ENCODE measurements around the gene SPTLC2. TPM values are rescaled to one million over a fixed set of nuclear protein-coding genes. Genes with fewer than 3 reads are reported as not detected.

SPTLC2 gene
- total and polyA plus RNA-seq, 3 experiments from 2014 or later: 15.6 to 27.5 (median 24.1) TPM

GRCh38 chr14:77607741-77608302 lies 8.6 kb downstream of the SPTLC2 start:
- peak in 2 of 5 donors; percentile 5 to 13 for DNase-seq
- H3K36me3 Mint-ChIP-seq: peaks cover 0 to 4% (median 3%) of the 10 kb centered on the region in 3 donors
- Histone ChIP-seq H3K9me3 (ENCODE audit: low read length) (no peaks in the 10 kb centered on the region), H3K27ac (ENCODE audit: low read depth, low read length) (peak overlapping the region; percentile 47), H3K4me1 (ENCODE audit: insufficient read depth, low read length) (peaks cover 45% of the 10 kb centered on the region), H3K4me3 (ENCODE audit: low read length) (peak overlapping the region; percentile 19), H3K27me3 (ENCODE audit: insufficient read depth, low read length, poor library complexity, severe bottlenecking) (no peaks in the 10 kb centered on the region), H3K36me3 (ENCODE audit: insufficient read depth, low read length) (no peaks in the 10 kb centered on the region)
- ChIA-PET POLR2A (no interaction called here), CTCF (interaction anchor here (1.0 kb wide), 1 partner anchor 8 kb away, joined by 3 read pairs; no protein-coding TSS in a partner anchor)
- H3K4me1 Mint-ChIP-seq: peaks cover 46 to 75% (median 62%) of the 10 kb centered on the region in 3 donors
- no peaks in the 10 kb centered on the region for H3K27me3 Mint-ChIP-seq
- H3K4me3 Mint-ChIP-seq: peak overlapping the region in 6 of 7 donors; percentile 16 to 72 (median 67)
- H3K27ac Mint-ChIP-seq: peak overlapping the region in 7 of 8 donors; percentile 26 to 77 (median 59)
- no peaks in the 10 kb centered on the region for H3K9me3 Mint-ChIP-seq

DNA sequence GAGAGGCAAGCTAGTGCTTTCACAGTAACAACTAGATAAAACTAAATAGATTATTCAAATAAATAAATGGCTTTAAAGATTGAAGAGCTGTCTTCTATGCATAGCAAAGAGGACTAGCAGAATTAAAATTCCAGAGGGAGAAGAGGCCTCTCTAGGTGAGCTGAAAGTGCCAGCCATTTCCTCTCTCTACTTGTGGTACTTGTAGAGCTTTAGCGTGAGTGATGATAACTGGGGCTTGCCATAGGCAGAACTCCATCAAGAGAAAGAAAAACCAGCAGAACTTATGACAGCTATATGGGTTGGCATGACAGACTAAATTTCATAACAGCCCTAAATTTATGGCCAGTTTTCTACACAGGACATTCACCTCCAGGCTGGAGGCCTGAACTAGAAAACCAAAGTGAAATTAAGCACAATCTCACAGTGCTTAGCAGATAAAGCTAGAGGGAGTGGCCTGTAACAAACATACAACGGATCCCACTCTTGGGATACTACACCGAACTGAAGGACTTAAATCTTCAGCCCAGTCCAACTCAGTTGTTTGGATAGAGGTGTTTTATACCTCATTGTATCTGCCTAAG lies 11.0 kb downstream of the SPTLC2 start:
- Histone ChIP-seq H3K36me3 (ENCODE audit: insufficient read depth, low read length) (no peaks in the 10 kb centered on the region), H3K4me1 (ENCODE audit: insufficient read depth, low read length) (peaks cover 38% of the 10 kb centered on the region), H3K27me3 (ENCODE audit: insufficient read depth, low read length, poor library complexity, severe bottlenecking) (no peaks in the 10 kb centered on the region), H3K27ac (ENCODE audit: low read depth, low read length) (peak overlapping the region; percentile 10), H3K4me3 (ENCODE audit: low read length) (no peak overlapping the region), H3K9me3 (ENCODE audit: low read length) (no peaks in the 10 kb centered on the region)
- ChIA-PET POLR2A (interaction anchor here (0.6 kb wide), 1 partner anchor 146 kb away, joined by 5 read pairs; no protein-coding TSS in a partner anchor), CTCF (interaction anchor here (0.9 to 1.8 kb wide), 2 partner anchors 9 to 10 kb away, joined by 3 to 5 read pairs; no protein-coding TSS in a partner anchor)
- Mint-ChIP-seq H3K27me3 (no peaks in the 10 kb centered on the region), H3K4me1 (peaks cover 51 to 79% (median 71%) of the 10 kb centered on the region in 3 donors), H3K4me3 (peak overlapping the region in 1 of 7 donors; percentile 25), H3K9me3 (no peaks in the 10 kb centered on the region), H3K36me3 (peaks cover 0 to 5% (median 4%) of the 10 kb centered on the region in 3 donors), H3K27ac (peak overlapping the region in 6 of 8 donors; percentile 15 to 66 (median 40))
- DNase-seq: no peak

GRCh38 chr14:77603654-77604255 lies 12.7 kb downstream of the SPTLC2 start:
- ChIA-PET CTCF (no interaction called here), POLR2A (no interaction called here)
- Mint-ChIP-seq H3K9me3 (no peaks in the 10 kb centered on the region), H3K27ac (peak overlapping the region in 7 of 8 donors; percentile 3 to 71 (median 34)), H3K4me3 (peak overlapping the region in 1 of 7 donors; percentile 19), H3K27me3 (no peaks in the 10 kb centered on the region), H3K4me1 (peaks cover 64 to 84% (median 83%) of the 10 kb centered on the region in 3 donors), H3K36me3 (peaks cover 0 to 5% (median 4%) of the 10 kb centered on the region in 3 donors)
- DNase-seq: no peak
- no peaks in the 10 kb centered on the region for H3K27me3 ChIP-seq (ENCODE audit: insufficient read depth, low read length, poor library complexity, severe bottlenecking)
- H3K36me3 ChIP-seq (ENCODE audit: insufficient read depth, low read length): no peaks in the 10 kb centered on the region
- H3K9me3 ChIP-seq (ENCODE audit: low read length): no peaks in the 10 kb centered on the region
- peaks cover 39% of the 10 kb centered on the region for H3K4me1 ChIP-seq (ENCODE audit: insufficient read depth, low read length)
- H3K4me3 ChIP-seq (ENCODE audit: low read length): no peak overlapping the region
- H3K27ac ChIP-seq (ENCODE audit: low read depth, low read length): no peak overlapping the region

- peaks cover 66 to 84% (median 83%) of the 10 kb centered on the region in 3 donors for H3K4me1 Mint-ChIP-seq
- H3K27me3 Mint-ChIP-seq: no peaks in the 10 kb centered on the region
- peaks cover 0 to 5% (median 5%) of the 10 kb centered on the region in 3 donors for H3K36me3 Mint-ChIP-seq
- H3K27ac ChIP-seq (ENCODE audit: low read depth, low read length): no peak overlapping the region
- DNase-seq: no peak
- ChIA-PET CTCF (no interaction called here), POLR2A (no interaction called here)
- H3K27ac Mint-ChIP-seq: peak overlapping the region in 1 of 8 donors; percentile 94
- H3K9me3 Mint-ChIP-seq: no peaks in the 10 kb centered on the region
- no peaks in the 10 kb centered on the region for H3K9me3 ChIP-seq (ENCODE audit: low read length)
- no peaks in the 10 kb centered on the region for H3K36me3 ChIP-seq (ENCODE audit: insufficient read depth, low read length)
- no peak overlapping the region for H3K4me3 Mint-ChIP-seq
- peaks cover 40% of the 10 kb centered on the region for H3K4me1 ChIP-seq (ENCODE audit: insufficient read depth, low read length)
- no peaks in the 10 kb centered on the region for H3K27me3 ChIP-seq (ENCODE audit: insufficient read depth, low read length, poor library complexity, severe bottlenecking)
- no peak overlapping the region for H3K4me3 ChIP-seq (ENCODE audit: low read length)
Observed at GRCh38 chr14:77603031-77603430, 13.4 kb downstream of the SPTLC2 start.

DNA sequence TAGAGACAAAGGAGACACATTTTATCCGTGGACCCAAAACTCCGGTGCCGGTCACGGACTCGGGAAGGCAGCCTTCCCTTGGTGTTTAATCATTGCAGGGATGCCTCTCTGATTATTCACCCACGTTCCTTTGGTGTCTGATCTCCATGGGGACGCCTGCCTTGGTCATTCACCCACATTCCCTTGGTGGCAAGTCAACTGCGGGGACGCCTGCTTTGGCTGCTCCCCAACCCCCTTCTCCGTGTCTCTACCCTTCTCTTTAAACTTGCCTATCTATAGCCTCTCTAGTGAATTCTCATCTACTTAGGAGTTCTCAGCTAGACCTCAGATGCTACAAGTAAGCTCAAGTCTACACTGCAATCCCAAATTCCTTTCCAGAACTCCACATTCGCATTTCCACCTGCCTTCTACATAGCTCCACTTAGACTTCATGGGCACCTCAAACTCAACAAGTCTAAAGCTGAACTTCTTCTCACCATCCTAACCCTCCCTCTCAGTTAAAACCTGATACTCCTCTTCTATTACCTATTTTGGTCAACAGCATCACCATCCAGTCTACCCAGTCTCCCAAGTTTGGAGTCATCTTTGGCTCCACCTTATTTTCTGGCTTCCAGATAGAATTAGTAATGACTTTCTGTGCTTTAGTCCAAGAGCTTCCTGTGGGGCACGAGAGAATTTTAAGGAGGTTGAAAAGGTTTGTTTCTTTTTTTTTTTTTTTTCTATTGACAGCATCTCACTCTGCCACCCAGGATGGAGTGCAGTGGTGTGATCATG lies 14.4 kb downstream of the SPTLC2 start:
- H3K4me3 Mint-ChIP-seq: no peak overlapping the region
- H3K27ac Mint-ChIP-seq: peak overlapping the region; percentile 10 to 94 (median 52)
- CTCF ChIA-PET: no interaction called here
- H3K27me3 Mint-ChIP-seq: no peaks in the 10 kb centered on the region
- peaks cover 58 to 76% (median 74%) of the 10 kb centered on the region in 3 donors for H3K4me1 Mint-ChIP-seq
- POLR2A ChIA-PET: interaction anchor here (0.6 kb wide), 1 partner anchor 13 kb away, joined by 4 read pairs; no protein-coding TSS in a partner anchor
- H3K36me3 Mint-ChIP-seq: peaks cover 0 to 8% (median 6%) of the 10 kb centered on the region in 3 donors
- H3K9me3 Mint-ChIP-seq: no peaks in the 10 kb centered on the region
- Histone ChIP-seq H3K4me3 (ENCODE audit: low read length) (no peak overlapping the region), H3K9me3 (ENCODE audit: low read length) (no peaks in the 10 kb centered on the region), H3K4me1 (ENCODE audit: insufficient read depth, low read length) (peaks cover 31% of the 10 kb centered on the region), H3K27me3 (ENCODE audit: insufficient read depth, low read length, poor library complexity, severe bottlenecking) (no peaks in the 10 kb centered on the region), H3K36me3 (ENCODE audit: insufficient read depth, low read length) (no peaks in the 10 kb centered on the region), H3K27ac (ENCODE audit: low read depth, low read length) (no peak overlapping the region)
- DNase-seq: no peak

DNA sequence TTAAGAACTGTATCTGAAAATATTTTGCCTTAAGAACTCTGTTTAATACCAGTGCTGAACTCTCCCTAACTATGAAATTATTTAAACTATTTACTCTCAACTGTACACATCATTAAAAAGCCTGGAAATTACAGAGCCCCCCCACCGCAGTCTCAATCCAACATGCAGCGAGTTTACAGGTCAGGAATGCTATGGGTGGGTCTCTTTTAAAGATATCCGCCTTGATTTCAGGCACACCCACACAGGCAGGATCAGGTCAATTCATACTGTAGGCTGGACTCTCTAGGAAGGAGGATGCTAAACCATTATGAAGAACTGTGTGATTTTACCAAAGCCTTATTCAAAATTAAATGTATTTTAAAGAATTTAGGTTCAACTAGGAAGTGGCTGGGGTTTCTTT lies 16.5 kb downstream of the SPTLC2 start:
- peak overlapping the region; percentile 69 to 96 (median 93) for H3K27ac Mint-ChIP-seq

DNA sequence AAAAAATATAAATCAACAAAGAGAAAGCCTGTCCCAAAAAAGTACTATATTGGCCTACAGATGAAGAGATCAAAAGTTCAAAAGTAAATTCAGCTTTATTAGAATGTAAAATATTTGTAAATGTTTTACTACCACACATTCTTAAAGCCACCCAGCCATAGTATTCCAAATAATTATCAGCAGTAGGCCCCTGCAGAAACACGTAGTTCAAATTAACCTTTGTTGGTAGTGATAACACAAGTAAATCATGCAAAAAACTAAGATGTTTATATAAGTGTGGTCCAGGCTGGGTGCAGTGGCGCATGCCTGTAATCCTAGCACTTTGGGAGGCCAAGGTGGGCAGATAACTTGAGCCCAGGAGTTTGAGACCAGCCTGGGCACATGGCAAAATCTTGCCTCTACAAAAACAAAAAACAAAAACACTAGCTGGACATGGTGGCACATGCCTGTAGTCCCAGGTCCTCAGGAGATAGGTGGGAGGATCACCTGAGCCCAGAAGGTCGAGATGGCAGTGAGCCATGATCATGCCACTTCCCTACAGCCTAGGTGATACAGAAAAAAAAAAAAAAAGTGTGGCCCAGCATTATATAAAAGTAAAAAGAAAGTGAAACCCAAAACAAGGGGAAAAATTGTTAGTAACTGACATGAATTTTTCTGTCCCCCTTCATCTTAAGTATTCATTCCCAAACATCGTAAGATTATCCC lies 17.9 kb downstream of the SPTLC2 start:
- Mint-ChIP-seq H3K36me3 (peaks cover 0 to 24% (median 15%) of the 10 kb centered on the region in 3 donors), H3K27me3 (no peaks in the 10 kb centered on the region), H3K9me3 (no peaks in the 10 kb centered on the region), H3K4me3 (peak overlapping the region; percentile 66 to 79 (median 73)), H3K27ac (peak overlapping the region; percentile 83 to 96 (median 94)), H3K4me1 (peaks cover 56 to 69% (median 68%) of the 10 kb centered on the region in 3 donors)
- Histone ChIP-seq H3K4me1 (ENCODE audit: insufficient read depth, low read length) (peaks cover 40% of the 10 kb centered on the region), H3K27ac (ENCODE audit: low read depth, low read length) (no peak overlapping the region), H3K9me3 (ENCODE audit: low read length) (no peaks in the 10 kb centered on the region), H3K36me3 (ENCODE audit: insufficient read depth, low read length) (peaks cover 6% of the 10 kb centered on the region), H3K4me3 (ENCODE audit: low read length) (no peak overlapping the region), H3K27me3 (ENCODE audit: insufficient read depth, low read length, poor library complexity, severe bottlenecking) (no peaks in the 10 kb centered on the region)
- POLR2A ChIA-PET: no interaction called here
- peak; percentile 10 to 56 (median 37) for DNase-seq
- CTCF ChIA-PET: no interaction called here

More for the DNA sequence above, 16.5 kb downstream of the SPTLC2 start:
- H3K27me3 ChIP-seq (ENCODE audit: insufficient read depth, low read length, poor library complexity, severe bottlenecking): no peaks in the 10 kb centered on the region
- no peak overlapping the region for H3K4me3 ChIP-seq (ENCODE audit: low read length)
- Mint-ChIP-seq H3K27me3 (no peaks in the 10 kb centered on the region), H3K4me1 (peaks cover 50 to 64% (median 64%) of the 10 kb centered on the region in 3 donors), H3K9me3 (no peaks in the 10 kb centered on the region), H3K36me3 (peaks cover 0 to 22% (median 9%) of the 10 kb centered on the region in 3 donors), H3K4me3 (peak overlapping the region in 1 of 7 donors; percentile 7)
- ChIA-PET CTCF (no interaction called here), POLR2A (no interaction called here)
- H3K36me3 ChIP-seq (ENCODE audit: insufficient read depth, low read length): peaks cover 6% of the 10 kb centered on the region
- peaks cover 26% of the 10 kb centered on the region for H3K4me1 ChIP-seq (ENCODE audit: insufficient read depth, low read length)
- no peak for DNase-seq
- no peak overlapping the region for H3K27ac ChIP-seq (ENCODE audit: low read depth, low read length)
- H3K9me3 ChIP-seq (ENCODE audit: low read length): no peaks in the 10 kb centered on the region

Data from CD8-positive, alpha-beta memory T cell (primary cell).